ENCODE results near the gene STK32C. TPM values are rescaled to one million over a fixed set of nuclear protein-coding genes. Genes with fewer than 3 reads are reported as not detected.

Gene STK32C
- total and polyA plus RNA-seq, 2 of the 4 experiments (the other 2 are of a cell fraction), result 5.0 to 8.3 TPM

- dilution Hi-C loops (cut with HindIII; ENCODE audit: low sequenced_read_pairs, unreplicated experiment) (no loop called here), intact Hi-C loops (cut with micrococcal nuclease) (loop anchor here (5.0 kb wide), 1 partner anchor 38 kb away; the partner anchor contains the start of gene STK32C), in situ Hi-C loops (cut with MboI; ENCODE audit: low sequenced_read_pairs) (no loop called here)
- no peak overlapping the region for H3K27ac ChIP-seq (ENCODE audit: insufficient read depth, low read length)
- H3K4ac ChIP-seq (ENCODE audit: low read depth, low read length), result no peak overlapping the region
- peaks cover 3% of the 10 kb centered on the region; the same call in 1 of the 2 replicates for H3K9me1 ChIP-seq (ENCODE audit: insufficient read depth, low read length)
- peaks cover 9% of the 10 kb centered on the region for H4K20me1 ChIP-seq (ENCODE audit: insufficient read depth, low read length)
- no peak overlapping the region for H3K23ac ChIP-seq (ENCODE audit: low read depth, low read length)
- no peak overlapping the region for H3K4me2 ChIP-seq (ENCODE audit: low read depth, low read length)
- BruUV-seq (replicated peaks), result no TSS peak
- no peaks in the 10 kb centered on the region for H3K9me3 ChIP-seq (ENCODE audit: control insufficient read depth, insufficient read depth, low read length)
- peaks cover 14% of the 10 kb centered on the region; the same call in 1 of the 2 replicates for H3K4me1 ChIP-seq (ENCODE audit: control insufficient read depth, insufficient read depth, low read length)
- no peak overlapping the region for H3K56ac ChIP-seq (ENCODE audit: extremely low read depth, insufficient read depth, low read length)
- no peak overlapping the region for H2BK15ac ChIP-seq (ENCODE audit: low read depth, low read length)
- ATAC-seq (ENCODE audit: low read depth) (no peak), DNase-seq (no peak)
- H2BK5ac ChIP-seq (ENCODE audit: low read depth, low read length, poor library complexity, severe bottlenecking), result no peak overlapping the region
- no peak overlapping the region for H3K14ac ChIP-seq (replicated peaks; ENCODE audit: low read depth, low read length)
- no peak overlapping the region for H2AK9ac ChIP-seq (replicated peaks; ENCODE audit: low read depth, low read length, poor library complexity)
- no peak overlapping the region for H3K18ac ChIP-seq (ENCODE audit: low read depth, low read length)
- ChIA-PET CTCF (no interaction called here), POLR2A (ENCODE audit: unreplicated experiment) (no interaction called here)
- no peak overlapping the region for H2BK20ac ChIP-seq (ENCODE audit: low read depth, low read length)
- H3K4me3 ChIP-seq (ENCODE audit: insufficient read depth, low read depth, low read length), result no peak overlapping the region
- H2BK120ac ChIP-seq (ENCODE audit: low read depth, low read length), result no peak overlapping the region
- no peak overlapping the region for H2AK5ac ChIP-seq (ENCODE audit: low read depth, low read length)
- H4K8ac ChIP-seq (ENCODE audit: low read depth in 2 of 2, low read length in 2 of 2), result no peak overlapping the region
- no peak overlapping the region for H4K5ac ChIP-seq (ENCODE audit: low read depth, low read length)
- WGBS, 2 experiments (ENCODE audit: extremely low coverage in 2 of 2, insufficient read length in 1 of 2), result 35% methylated on average over 3 of the region's 21 CpGs; no CpG with 5 or more reads in 1 of the 2 experiments
- no peak overlapping the region for H3K9ac ChIP-seq (ENCODE audit: low read depth, low read length)
- no peaks in the 10 kb centered on the region for H3K79me1 ChIP-seq (ENCODE audit: low read depth in 1 of 2, low read length in 2 of 2)
- H3K36me3 ChIP-seq (ENCODE audit: control insufficient read depth, insufficient read depth, low read length), result no peaks in the 10 kb centered on the region
- peaks cover 3% of the 10 kb centered on the region for H3K27me3 ChIP-seq (ENCODE audit: control insufficient read depth, insufficient read depth, low read length)
- peak overlapping the region; percentile 10 for H2AFZ ChIP-seq (replicated peaks; ENCODE audit: low read length, poor library complexity)
- no peak overlapping the region for H4K91ac ChIP-seq (ENCODE audit: insufficient read depth, low read depth, low read length)
- TF ChIP-seq BHLHE40 (IDR thresholded peaks at IDR 0.05; ENCODE audit: low read depth, low read length) (no peak), POLR2A (IDR thresholded peaks at IDR 0.05; ENCODE audit: low read depth, low read length) (no peak), USF2 (IDR thresholded peaks at IDR 0.05; ENCODE audit: low read depth, low read length) (no peak), RAD21 (IDR thresholded peaks at IDR 0.05; ENCODE audit: low read length) (no peak), MAFK (IDR thresholded peaks at IDR 0.05; ENCODE audit: low read depth, low read length) (no peak), FOS (IDR thresholded peaks at IDR 0.05; ENCODE audit: low read depth, low read length) (no peak), SMC3 (IDR thresholded peaks at IDR 0.05; ENCODE audit: low read depth, low read length) (no peak), MXI1 (IDR thresholded peaks at IDR 0.05; ENCODE audit: borderline replicate concordance, low read depth, low read length) (no peak), NFE2L2 (IDR thresholded peaks at IDR 0.05; ENCODE audit: low read depth, low read length) (no peak), RCOR1 (IDR thresholded peaks at IDR 0.05; ENCODE audit: insufficient replicate concordance, low read length) (no peak), RFX5 (IDR thresholded peaks at IDR 0.05; ENCODE audit: low read depth, low read length) (no peak), CEBPB (IDR thresholded peaks at IDR 0.05; ENCODE audit: low read depth, low read length) (no peak), MAZ (IDR thresholded peaks at IDR 0.05; ENCODE audit: borderline replicate concordance, low read depth, low read length) (no peak), ELK1 (IDR thresholded peaks at IDR 0.05; ENCODE audit: borderline replicate concordance, low read depth, low read length) (no peak), CHD1 (IDR thresholded peaks at IDR 0.05; ENCODE audit: low read depth, low read length) (no peak)
Observed at GRCh38 chr10:132269266-132270230, 38.2 kb downstream of the STK32C start.
